Stimulated activated CD8-positive, alpha-beta memory T cell treated with anti-CD3 and anti-CD28 coated beads, Interleukin-2, amount 100 ng/mL, for 48 hours (primary cell): ENCODE measurements around the gene CDKN2B-AS1.
"Not testable (repeated sequence)": the region's sequence is repeated elsewhere in the genome, so short reads cannot be mapped to it uniquely, and the experiment has no call there.

Experiments
- DNase-seq, 2 donors: peaks; one replicate each; pipeline ENCODE4 v3.0.0-alpha.2; 2020; ENCODE audit warnings: low read depth in 2 of 2

The CDKN2B-AS1 gene

DNA sequence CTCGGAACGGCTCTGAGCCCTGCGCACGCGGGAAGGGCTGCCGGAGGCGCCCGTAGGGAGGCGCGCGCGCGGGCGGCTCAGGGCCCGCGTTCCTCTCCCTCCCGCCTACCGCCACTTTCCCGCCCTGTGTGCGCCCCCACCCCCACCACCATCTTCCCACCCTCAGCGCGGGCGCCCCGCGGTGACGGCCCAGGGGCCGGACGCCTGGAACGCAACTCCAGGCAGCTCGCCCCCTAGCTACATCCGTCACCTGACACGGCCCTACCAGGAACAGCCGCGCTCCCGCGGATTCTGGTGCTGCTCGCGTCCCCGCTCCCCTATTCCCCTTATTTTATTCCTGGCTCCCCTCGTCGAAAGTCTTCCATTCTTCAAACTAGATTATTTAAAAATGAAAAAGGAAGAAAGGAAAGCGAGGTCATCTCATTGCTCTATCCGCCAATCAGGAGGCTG lies at the start of gene CDKN2B-AS1:
Gene CDKN2B-AS1 (plus strand): TSS at position 236 of the 450 bp plus-strand sequence.
- DNase-seq: peak in 1 of 2 donors; percentile 24

DNA sequence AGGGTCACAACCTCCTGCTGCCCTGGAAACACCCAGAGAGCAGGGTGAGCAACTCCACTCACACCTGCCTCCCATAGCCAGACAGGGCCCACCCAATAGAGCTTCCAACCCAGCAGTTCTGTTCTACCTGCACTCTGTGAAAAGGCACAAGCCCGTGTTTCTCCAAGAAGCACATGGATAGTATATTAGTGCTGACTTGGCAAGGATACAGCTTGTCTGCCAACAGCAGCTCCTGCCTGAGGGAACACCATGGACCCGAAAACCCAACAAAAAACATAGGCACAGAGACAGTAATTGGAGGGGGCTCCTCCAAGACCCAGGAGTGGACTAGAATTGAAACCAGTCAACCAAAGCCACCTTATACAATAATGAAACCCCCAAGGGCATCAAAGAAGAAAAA lies 49.0 kb upstream of the CDKN2B-AS1 start:
- DNase-seq: no peak

DNA sequence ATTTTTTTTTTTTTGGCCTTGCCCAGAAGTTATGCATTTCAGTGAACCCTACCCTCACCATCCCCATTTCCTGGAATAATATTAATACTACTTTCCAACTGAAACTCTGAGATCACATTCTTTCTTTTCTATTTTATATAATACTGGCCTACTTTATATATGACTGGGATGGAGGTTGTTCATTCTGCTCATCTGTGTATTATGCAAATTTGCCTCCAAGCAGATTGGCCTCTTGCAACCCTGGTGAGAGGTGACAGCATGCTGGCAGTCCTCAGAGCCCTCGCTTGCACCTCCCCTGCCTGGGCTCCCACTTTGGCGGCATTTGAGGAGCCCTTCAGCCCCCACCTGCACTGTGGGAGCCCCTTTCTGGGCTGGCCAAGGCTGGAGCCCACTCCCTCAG lies 35.8 kb upstream of the CDKN2B-AS1 start:
- DNase-seq: no peak

DNA sequence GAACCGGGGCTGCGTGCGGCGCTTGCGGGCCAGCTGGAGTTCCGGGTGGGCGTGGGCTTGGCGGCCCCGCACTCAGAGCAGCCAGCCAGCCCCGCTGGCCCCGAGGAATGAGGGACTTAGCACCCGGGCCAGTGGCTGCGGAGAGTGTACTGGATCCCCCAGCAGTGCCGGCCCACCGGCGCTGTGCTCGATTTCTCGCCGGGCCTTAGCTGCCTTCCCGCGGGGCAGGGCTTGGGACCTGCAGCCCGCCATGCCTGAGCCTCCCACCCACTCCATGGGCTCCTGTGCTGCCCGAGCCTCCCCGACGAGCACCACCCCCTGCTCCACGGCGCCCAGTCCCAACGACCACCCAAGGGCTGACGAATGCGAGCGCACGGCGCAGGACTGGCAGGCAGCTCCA lies 35.3 kb upstream of the CDKN2B-AS1 start:
- not testable (repeated sequence) for DNase-seq

DNA sequence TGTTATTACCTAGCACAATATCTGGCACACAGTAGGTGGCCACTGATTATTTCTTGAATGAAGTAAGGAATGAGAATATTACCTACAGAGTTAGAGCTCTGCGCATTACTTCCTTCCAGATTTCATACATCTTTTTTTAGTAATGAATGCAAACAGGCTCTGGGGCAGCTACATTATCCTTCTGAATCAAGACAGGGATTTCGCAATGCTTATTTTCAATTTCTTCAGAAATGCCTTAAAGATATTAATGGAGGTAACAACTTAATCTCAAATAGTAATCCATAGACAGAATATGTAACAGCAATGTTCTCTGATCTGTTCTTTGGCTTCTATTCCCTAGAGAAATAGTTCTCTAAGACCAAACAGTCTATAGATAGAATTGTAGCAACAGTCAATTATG lies 33.0 kb upstream of the CDKN2B-AS1 start:
- no peak for DNase-seq

DNA sequence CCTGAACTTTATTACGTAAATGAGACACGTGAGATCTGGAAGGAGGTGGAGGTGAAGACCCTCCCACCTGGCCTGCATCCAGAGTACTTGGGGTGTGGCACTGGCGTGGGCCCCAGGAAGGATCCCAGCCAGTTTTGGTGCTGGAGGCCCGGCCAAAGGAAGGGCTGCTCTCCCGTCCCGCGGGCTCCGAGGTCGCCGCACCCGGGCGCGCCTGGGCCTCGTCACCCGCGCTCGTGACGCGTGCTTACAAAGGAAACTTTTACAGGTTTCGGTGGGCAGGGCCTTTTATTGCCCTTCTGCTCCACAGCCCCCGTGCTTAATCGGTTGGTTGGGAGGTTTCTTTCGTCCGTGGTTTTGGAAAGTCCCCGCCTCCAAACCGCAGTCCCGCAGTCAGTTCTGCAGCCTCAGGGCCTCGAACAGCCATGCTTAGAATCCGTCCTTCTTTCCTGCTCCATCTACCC lies 29.6 kb upstream of the CDKN2B-AS1 start:
- DNase-seq: peak; percentile 42 to 46

DNA sequence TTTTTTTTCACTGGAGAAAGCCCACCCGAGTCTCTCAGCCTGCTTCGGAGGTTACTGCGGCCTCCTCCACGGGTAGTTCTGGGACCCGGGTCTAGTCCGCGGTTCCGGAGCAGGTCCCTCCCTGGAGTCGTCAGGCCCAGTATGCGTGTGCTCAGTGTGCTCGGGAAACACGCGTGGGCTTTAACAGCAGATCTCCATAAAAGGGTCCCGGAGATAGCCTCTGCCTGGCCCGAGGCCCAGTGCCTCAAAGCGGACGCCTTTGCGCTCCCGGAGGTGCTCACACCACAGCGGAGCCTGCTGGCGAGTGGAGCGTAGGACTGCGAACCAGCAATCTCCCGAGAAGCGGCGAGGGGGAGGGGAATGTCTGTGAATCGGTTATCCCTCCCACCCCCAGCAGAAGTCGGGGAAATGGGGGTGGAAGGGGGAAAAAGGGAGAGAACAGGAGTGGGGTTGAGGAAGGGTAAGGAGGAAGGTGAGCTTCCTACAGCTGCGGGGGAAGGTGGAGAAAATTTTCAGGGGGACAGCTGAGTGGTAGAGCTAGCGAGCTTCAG lies 29.1 kb upstream of the CDKN2B-AS1 start:
- DNase-seq: peak; percentile 32

DNA sequence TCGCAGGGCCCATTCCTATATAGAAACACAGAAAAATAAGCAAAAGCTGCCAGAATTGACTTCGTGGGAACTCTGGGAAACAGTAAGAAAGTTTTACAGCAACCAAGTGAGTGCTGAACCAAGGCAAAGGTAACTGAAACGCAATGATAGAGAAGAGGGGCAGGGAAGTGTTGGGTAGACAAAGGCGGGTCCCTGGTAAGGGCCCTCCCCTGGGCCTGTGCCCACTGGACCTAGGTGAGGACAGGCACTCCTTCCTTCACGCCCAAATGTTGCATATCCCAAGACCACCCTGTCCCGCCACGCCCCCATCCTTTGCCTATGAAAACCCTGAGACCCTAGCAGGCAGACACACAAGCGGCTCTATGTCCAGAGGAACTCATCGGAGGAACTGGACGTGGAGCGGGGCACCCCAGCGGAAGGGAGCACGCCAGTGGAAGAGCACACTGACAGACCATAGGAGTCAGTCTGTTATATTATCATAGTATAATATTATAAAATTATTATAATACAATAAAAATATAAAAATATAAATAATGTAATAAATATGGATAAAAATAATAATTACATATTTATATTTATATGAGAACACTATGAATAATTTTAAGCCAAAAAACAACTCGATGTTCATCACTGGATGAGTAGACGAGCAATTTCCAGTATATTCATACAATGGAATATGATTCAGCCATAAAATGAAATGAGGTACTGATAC lies 28.3 kb upstream of the CDKN2B-AS1 start:
- DNase-seq: no peak

DNA sequence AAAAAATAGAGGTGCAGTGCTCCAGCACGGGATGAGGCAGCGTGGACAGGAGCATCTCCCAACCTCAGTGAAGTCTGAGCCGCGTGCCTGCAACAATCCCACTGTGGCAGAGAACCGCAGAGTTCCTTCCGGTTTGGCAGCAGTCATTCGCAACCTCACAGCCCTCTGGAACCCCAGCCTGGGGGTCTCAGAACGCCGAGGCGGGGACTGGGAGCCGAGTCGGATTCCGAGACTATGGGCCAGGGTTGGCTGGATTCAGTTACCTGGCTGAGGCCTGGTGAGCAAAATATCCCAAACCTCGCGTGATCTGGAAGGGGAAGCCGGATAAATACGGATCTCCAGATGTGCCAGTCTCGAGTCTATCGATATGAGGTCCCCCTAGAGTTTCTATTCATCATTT lies 27.4 kb upstream of the CDKN2B-AS1 start:
- no peak for DNase-seq

DNA sequence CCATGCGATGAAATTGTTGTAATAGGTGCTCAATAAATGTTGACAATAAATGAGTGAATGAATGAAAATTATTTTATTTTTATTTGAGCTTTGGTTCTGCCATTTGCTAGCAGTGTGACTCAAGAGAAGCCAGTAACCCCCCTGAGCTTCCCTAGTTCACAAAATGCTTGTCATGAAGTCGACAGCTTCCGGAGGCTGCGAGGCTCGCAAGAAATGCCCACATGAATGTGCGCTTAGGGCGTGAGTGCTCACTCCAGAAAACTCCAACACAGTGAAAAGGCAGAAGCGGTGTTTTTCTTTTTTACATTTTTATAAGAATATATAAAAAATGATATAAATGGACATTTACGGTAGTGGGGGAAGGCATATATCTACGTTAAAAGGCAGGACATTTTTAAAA lies 26.9 kb upstream of the CDKN2B-AS1 start:
- DNase-seq: no peak

DNA sequence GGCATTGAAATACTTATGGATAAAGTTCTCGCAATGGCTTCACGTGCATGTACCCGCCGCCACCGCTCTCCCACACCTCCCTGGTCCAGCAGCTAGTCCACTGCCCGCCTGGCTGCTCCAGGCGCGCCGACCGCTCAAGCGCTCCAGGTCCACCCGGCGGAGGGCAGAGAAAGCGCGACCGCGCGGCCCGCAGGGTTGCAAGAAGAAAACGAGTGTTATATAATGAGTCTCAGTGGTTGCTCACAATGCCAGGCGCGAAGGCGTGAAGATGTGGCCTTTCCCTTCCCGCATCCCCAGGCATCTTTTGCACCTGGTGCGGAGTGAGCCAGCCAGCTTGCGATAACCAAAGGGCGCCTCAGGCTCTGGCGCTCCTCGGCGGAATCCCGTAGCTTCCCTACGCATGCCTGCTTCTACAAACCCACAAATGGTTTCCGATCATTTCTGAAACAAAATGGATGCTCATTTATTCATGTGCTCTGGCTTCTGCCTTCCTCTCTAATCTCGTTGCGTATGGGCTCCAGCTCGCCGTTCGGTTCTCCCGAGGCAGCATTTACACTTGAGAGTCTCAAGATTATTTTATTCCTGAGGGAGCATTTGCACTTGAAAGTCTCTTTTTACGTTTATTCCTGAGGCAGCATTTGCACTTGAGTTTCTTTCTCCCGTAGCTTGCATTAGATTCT lies 26.1 kb upstream of the CDKN2B-AS1 start:
- no peak for DNase-seq

DNA sequence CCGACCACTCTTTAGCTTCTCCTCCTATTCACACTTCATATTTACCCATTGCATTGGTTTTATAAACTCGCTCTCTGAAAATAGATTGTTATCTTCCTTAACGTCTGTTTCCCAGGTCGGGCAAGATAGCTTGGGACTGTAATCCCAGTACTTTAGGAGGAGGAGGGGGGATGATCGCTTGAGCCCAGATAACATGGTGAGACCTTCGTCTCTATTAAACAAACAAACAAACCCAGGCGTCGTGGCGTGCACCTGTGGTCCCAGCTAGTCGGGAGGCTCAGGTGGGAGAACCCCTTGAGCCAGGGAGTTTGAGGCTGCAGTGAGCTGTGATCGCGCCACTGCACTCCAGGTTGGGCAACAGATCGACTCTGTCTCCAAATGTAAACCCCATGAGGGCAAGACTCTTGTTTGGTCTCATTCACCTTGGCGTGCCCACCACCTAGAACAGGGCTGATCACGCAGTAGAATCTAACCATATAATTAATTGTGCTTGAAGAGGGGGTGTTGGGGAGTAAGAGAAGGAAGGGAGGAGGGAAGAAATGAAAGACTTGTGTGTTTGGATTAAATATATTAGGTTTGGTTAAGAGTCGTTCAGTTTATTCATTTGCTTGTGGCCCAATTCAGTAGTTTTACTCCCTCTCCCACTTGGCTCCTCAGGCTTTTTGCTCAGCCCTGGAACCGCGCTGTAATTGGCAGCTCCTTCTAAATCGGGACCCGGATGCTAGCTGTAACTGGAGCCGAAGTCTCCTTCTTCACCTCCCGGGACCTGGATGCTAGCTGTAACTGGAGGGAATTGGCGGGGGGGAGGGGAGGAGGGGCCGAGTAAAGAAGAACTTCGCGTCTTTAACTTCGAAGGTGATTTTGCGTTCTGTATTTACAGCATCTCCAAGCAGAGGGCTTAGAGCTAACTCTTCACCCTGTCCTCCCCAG lies 25.3 kb upstream of the CDKN2B-AS1 start:
- no peak for DNase-seq

DNA sequence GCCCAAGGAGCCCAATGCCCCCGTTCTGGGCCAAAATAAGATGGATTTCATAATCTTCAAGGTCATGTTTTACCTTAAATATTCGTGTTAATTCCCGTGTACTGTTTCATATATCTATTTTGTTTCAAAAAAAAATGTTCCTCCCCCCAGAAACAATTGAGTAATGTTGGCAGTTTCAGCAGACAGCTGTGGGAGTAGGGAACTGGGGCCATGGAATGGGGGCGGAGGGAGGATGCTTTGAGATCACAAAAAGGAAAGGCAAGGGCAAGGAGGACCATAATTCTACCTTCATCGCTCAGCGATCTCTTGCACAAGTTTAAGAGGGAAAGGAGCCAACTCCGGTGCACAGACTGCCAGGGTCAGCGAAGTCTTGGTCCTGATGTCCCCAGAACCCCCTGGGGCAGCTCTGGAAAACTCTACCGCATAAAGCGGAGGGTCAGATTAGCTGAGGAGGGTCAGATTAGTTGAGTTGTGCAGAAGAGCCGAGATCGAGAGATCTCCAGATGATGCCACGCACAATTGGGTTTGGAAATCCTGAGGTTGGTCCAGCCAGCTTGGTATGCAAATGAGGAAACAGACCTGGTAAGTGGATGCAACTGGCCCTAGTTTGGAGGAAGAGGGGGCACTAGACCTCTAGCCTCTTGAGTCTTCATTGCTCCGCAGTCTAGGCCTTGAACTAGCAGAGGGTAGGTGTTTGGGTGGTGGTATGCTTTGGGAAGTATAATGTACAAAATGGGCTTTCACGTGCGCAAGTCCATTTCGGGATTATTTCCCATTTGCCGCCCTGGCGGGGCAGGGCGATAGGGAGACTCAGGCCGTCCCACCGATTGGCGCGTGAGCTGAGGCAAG lies 24.4 kb upstream of the CDKN2B-AS1 start:
- DNase-seq: no peak

DNA sequence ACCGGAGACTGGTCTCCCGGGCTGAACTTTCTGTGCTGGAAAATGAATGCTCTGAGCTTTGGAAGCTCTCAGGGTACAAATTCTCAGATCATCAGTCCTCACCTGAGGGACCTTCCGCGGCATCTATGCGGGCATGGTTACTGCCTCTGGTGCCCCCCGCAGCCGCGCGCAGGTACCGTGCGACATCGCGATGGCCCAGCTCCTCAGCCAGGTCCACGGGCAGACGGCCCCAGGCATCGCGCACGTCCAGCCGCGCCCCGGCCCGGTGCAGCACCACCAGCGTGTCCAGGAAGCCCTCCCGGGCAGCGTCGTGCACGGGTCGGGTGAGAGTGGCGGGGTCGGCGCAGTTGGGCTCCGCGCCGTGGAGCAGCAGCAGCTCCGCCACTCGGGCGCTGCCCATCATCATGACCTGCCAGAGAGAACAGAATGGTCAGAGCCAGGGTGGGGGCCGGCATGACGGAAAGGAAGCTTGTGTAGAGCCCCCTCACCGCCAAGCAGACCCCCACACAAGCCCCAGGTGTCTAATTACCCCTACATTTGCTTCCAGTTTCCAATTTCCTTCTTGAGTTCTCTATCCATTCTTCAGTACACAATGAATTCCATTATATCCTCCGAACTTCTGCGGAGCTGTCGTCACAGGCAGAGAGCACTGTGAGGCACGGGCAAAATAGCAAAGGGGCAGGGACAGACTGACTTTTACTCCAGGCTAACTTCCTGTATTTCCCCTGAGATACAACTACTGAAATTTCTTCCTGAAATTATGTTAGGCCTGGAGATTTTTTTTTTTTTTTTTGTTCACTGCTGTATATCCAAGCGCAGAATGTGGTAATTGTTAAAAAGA lies 23.6 kb upstream of the CDKN2B-AS1 start:
- no peak for DNase-seq

DNA sequence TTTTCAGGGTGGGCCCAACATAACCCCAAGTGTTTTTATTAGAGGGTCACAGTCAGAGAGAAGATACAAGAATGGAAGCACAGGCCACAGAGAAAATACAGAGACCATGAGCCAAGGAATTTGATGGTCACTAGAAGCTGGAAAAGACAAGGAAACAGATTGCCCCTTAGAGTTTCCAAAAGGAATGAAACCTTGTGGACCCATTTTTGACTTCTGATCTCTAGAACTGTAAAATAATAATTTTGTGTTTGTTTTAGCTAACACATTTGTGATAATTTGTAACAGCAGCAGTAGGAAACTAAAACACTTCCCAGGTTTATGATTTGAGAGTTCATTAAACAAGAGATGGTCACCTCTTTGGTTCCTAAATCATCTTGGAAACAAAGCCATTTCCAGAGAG lies 22.2 kb upstream of the CDKN2B-AS1 start:
- no peak for DNase-seq

DNA sequence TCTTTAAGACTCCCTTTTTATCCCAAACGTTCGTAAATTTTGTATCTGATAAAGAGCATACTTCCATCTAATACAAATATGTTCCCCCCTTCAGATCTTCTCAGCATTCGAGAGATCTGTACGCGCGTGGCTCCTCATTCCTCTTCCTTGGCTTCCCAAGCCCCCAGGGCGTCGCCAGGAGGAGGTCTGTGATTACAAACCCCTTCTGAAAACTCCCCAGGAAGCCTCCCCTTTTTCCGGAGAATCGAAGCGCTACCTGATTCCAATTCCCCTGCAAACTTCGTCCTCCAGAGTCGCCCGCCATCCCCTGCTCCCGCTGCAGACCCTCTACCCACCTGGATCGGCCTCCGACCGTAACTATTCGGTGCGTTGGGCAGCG lies 20.3 kb upstream of the CDKN2B-AS1 start:
- DNase-seq: no peak

DNA sequence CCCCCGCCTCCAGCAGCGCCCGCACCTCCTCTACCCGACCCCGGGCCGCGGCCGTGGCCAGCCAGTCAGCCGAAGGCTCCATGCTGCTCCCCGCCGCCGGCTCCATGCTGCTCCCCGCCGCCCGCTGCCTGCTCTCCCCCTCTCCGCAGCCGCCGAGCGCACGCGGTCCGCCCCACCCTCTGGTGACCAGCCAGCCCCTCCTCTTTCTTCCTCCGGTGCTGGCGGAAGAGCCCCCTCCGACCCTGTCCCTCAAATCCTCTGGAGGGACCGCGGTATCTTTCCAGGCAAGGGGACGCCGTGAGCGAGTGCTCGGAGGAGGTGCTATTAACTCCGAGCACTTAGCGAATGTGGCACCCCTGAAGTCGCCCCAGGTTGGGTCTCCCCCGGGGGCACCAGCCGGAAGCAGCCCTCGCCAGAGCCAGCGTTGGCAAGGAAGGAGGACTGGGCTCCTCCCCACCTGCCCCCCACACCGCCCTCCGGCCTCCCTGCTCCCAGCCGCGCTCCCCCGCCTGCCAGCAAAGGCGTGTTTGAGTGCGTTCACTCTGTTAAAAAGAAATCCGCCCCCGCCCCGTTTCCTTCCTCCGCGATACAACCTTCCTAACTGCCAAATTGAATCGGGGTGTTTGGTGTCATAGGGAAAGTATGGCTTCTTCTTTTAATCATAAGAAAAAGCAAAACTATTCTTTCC lies 19.7 kb upstream of the CDKN2B-AS1 start:
- DNase-seq: peak in 1 of 2 donors; percentile 24

DNA sequence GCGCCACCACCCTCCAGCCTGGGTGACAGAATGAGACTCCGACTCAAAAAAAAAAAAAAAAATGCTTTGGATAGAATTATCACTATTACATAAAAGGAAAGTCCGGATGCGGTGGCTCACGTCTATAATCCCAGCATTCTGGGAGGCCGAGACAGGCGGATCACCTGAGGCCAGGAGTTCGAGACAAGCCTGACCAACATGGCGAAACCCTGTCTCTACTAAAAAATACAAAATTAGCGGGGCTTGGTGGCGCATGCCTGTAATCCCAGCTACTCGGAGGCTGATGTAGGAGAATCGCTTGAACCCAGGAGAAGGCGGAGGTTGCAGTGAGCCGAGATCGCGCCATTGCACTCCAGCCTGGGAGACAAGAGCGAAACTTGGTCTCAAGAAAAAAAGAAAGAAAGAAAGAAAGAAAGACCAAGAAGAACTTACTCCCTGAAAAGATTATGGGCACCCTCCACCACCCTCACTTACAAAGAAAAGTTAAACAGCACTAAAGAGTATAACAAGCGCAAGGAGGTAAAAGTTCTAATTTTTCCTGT lies 18.2 kb upstream of the CDKN2B-AS1 start:
- no peak for DNase-seq

DNA sequence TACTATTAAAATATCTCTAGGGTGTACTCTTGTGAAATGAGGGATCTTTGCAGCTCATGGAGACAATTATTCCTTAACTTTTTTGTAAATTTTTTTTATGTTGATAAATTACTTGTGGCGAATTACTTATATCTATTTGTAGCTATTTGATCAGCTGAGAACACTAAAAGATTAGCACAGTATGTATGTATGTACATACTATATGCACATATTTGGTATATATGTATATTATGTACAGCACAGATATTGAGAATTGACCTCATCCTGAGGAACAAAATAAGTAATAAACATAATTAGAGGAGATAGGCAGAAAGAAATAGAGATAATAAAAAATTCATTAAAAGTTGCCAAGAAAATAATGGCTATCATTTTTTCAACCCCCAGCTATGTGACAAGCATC lies 12.2 kb upstream of the CDKN2B-AS1 start:
- no peak for DNase-seq
